Measurements from ENCODE around the gene PRKCB. TPM values are rescaled to one million over a fixed set of nuclear protein-coding genes. Genes with fewer than 3 reads are reported as not detected.

PRKCB gene
- polyA plus RNA-seq, 1 donor from 2014 or later: 27.6 TPM

- no peaks in the 10 kb centered on the region for H4K20me1 ChIP-seq (ENCODE audit: insufficient read depth)
- H3K9me3 ChIP-seq (ENCODE audit: low read length): no peaks in the 10 kb centered on the region
- no peaks in the 10 kb centered on the region for H3F3A ChIP-seq (ENCODE audit: insufficient read depth, low read length, poor library complexity, severe bottlenecking)
- H3K9ac ChIP-seq (ENCODE audit: low read length): no peak overlapping the region
- no peak overlapping the region for H3K4me3 ChIP-seq (ENCODE audit: low read length)
- no peak overlapping the region for H3K27ac ChIP-seq (ENCODE audit: low read length)
- no peaks in the 10 kb centered on the region for H3K27me3 ChIP-seq (ENCODE audit: insufficient read depth, low read depth, low read length)
- H3K4me2 ChIP-seq (ENCODE audit: low read length): no peak overlapping the region
- no peaks in the 10 kb centered on the region for H3K9me2 ChIP-seq (ENCODE audit: insufficient read depth, low read length)
- no peak overlapping the region for H2AFZ ChIP-seq (ENCODE audit: low read depth, low read length)
- H3K79me2 ChIP-seq (replicated peaks; ENCODE audit: insufficient read depth, low read length): no peaks in the 10 kb centered on the region
- H3K36me3 ChIP-seq (ENCODE audit: insufficient read depth, low read length): no peaks in the 10 kb centered on the region
- TF ChIP-seq SMC3 (conservative IDR thresholded peaks at IDR 0.05; ENCODE audit: poor library complexity) (no peak), POLR2AphosphoS5 (IDR thresholded peaks at IDR 0.05) (no peak), MXI1 (conservative IDR thresholded peaks at IDR 0.05; ENCODE audit: poor library complexity, severe bottlenecking) (no peak), EP300 (conservative IDR thresholded peaks at IDR 0.05; ENCODE audit: poor library complexity, severe bottlenecking) (no peak), EZH2 (IDR thresholded peaks at IDR 0.05; ENCODE audit: borderline replicate concordance, insufficient read depth, low read length, poor library complexity, severe bottlenecking) (no peak), REST (IDR thresholded peaks at IDR 0.05; ENCODE audit: borderline replicate concordance) (no peak), TAF1 (IDR thresholded peaks at IDR 0.05; ENCODE audit: low read depth) (no peak), CTCF (IDR thresholded peaks at IDR 0.05; ENCODE audit: poor library complexity, severe bottlenecking) (no peak), RAD21 (conservative IDR thresholded peaks at IDR 0.05) (no peak)
Observed at GRCh38 chr16:23807028-23807427, 28.8 kb upstream of the PRKCB start.

GRCh38 chr16:23821467-23821866 is 14.3 kb upstream of the PRKCB start:
- H3F3A ChIP-seq (ENCODE audit: insufficient read depth, low read length, poor library complexity, severe bottlenecking): no peaks in the 10 kb centered on the region
- H3K27me3 ChIP-seq (ENCODE audit: insufficient read depth, low read depth, low read length): no peaks in the 10 kb centered on the region
- H4K20me1 ChIP-seq (ENCODE audit: insufficient read depth): no peaks in the 10 kb centered on the region
- TF ChIP-seq SMC3 (conservative IDR thresholded peaks at IDR 0.05; ENCODE audit: poor library complexity) (no peak), TAF1 (IDR thresholded peaks at IDR 0.05; ENCODE audit: low read depth) (no peak), RAD21 (conservative IDR thresholded peaks at IDR 0.05) (no peak), MXI1 (conservative IDR thresholded peaks at IDR 0.05; ENCODE audit: poor library complexity, severe bottlenecking) (no peak), POLR2AphosphoS5 (IDR thresholded peaks at IDR 0.05) (no peak), EZH2 (IDR thresholded peaks at IDR 0.05; ENCODE audit: borderline replicate concordance, insufficient read depth, low read length, poor library complexity, severe bottlenecking) (no peak), EP300 (conservative IDR thresholded peaks at IDR 0.05; ENCODE audit: poor library complexity, severe bottlenecking) (no peak), CTCF (IDR thresholded peaks at IDR 0.05; ENCODE audit: poor library complexity, severe bottlenecking) (no peak), REST (IDR thresholded peaks at IDR 0.05; ENCODE audit: borderline replicate concordance) (no peak)
- no peak overlapping the region for H3K4me3 ChIP-seq (ENCODE audit: low read length)
- no peaks in the 10 kb centered on the region for H3K36me3 ChIP-seq (ENCODE audit: insufficient read depth, low read length)
- H3K9ac ChIP-seq (ENCODE audit: low read length): no peak overlapping the region
- H3K9me3 ChIP-seq (ENCODE audit: low read length): no peaks in the 10 kb centered on the region
- no peak overlapping the region for H3K4me2 ChIP-seq (ENCODE audit: low read length)
- H3K79me2 ChIP-seq (replicated peaks; ENCODE audit: insufficient read depth, low read length): no peaks in the 10 kb centered on the region
- H3K9me2 ChIP-seq (ENCODE audit: insufficient read depth, low read length): no peaks in the 10 kb centered on the region
- no peak overlapping the region for H3K27ac ChIP-seq (ENCODE audit: low read length)
- H2AFZ ChIP-seq (ENCODE audit: low read depth, low read length): no peak overlapping the region

All from neural cell (in vitro differentiated cells).